Mononuclear cell (primary cell): ENCODE results near the gene ILDR2. TPM values are rescaled to one million over a fixed set of nuclear protein-coding genes. Genes with fewer than 3 reads are reported as not detected.
"Not testable (repeated sequence)": the region's sequence is repeated elsewhere in the genome, so short reads cannot be mapped to it uniquely, and the experiment has no call there.

Experiments used
- H3K27me3 ChIP-seq: 2 replicates; pipeline ENCODE4 v1.6.0; 2011; ENCODE audit warnings: low read length, control low read depth; ENCODE audit not compliant: insufficient read depth
- H3K4me1 ChIP-seq: 2 replicates; pipeline ENCODE4 v1.5.1; 2011; ENCODE audit warnings: mild to moderate bottlenecking, low read length, control low read depth; ENCODE audit not compliant: insufficient read depth
- H3K4me3 ChIP-seq: 2 replicates; pipeline ENCODE4 v1.5.1; 2011; ENCODE audit warnings: mild to moderate bottlenecking, low read length, moderate library complexity
- H3K9me3 ChIP-seq: 2 replicates; pipeline ENCODE4 v1.5.1; 2011; ENCODE audit warnings: low read depth, mild to moderate bottlenecking, control low read depth, low read length
- total RNA-seq: library from RNA; depleted of rRNA; stranded (reverse); fragments of >200 nt; gene quantifications from one replicate; pipeline ENCODE4 v1.2.3, GENCODE V29; 2012

Gene ILDR2
- total RNA-seq, 1 donor: 1.5 TPM

DNA sequence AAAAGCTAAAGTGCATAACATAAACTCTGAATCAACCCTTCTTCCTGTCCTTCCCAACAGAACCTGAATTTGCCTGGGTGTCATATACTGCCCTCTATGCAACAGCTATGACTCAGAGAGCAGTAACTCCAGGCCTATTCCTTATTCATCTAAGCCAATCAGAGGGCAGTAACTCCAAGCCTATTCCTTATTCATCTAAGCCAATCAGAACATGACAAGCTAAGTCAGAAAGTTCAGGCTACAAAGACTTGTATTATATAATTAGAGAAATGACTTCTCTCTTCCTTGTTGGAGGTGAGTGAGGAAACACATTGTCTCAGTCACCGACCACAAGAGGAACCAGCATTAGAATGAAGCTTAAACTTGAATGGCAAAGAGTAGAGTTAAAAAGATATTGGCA lies 73.1 kb downstream of the ILDR2 start:
- Histone ChIP-seq H3K27me3 (no peaks in the 10 kb centered on the region), H3K4me1 (peaks cover 21% of the 10 kb centered on the region), H3K4me3 (no peak overlapping the region), H3K9me3 (peaks cover 7% of the 10 kb centered on the region)

DNA sequence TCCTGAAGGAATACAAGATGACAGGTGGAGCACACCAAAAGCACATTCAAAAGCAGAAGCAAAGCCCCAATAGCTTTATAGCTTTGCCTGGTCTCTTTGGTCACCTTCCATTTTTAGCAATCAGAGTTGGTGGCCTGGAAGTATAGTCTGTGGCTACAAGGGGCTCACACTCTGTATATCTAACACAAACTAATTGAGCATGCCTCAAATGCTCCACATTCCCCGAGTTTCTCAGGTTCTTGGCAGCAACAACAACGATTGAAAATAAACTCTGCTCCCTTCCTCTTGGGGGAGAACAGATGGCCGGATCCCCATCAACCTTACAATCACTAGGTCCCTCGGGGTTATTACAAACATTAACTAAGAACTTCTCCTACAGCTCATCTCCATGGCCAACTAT lies 74.4 kb downstream of the ILDR2 start:
- Histone ChIP-seq H3K27me3 (no peaks in the 10 kb centered on the region), H3K4me3 (no peak overlapping the region), H3K9me3 (peaks cover 11% of the 10 kb centered on the region), H3K4me1 (peaks cover 21% of the 10 kb centered on the region)

DNA sequence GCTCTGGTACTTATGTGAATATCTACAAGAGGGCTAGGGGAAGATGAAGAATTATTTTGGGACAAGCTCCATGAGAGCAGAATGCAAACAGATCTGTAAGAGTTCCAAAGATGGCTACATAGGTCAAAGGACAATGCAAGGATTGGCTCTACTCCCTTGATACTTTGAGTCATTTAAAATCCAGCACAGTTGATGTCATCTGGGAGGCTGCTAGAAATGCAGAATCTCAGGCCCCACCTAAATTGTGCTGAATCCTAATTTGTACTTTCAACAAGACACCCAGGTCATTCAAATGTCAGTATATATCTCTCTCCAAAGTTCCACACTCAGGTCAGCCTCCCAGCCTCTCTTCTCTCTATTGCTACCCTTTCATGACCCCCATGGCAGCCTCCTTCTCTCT lies 75.6 kb downstream of the ILDR2 start:
- Histone ChIP-seq H3K4me3 (no peak overlapping the region), H3K9me3 (peaks cover 11% of the 10 kb centered on the region), H3K4me1 (peaks cover 21% of the 10 kb centered on the region), H3K27me3 (no peaks in the 10 kb centered on the region)

DNA sequence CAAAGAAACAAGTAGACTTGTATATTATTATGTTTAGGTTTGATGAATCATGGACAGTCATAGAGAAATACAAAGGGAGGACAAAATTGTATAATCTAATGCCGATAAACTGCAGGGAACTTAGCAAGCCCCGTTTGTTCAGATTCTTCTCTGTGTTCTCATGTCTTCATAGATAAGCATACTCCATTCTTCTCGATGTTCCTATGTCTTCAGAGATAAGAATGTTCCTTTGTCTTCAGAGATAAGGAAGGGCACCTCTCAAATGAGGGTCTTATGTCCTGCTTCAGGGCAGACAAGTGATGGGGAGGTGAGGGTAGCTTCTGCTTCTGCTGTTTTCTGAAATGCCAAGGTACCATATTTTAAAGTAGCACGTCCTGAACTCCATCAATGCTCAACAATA lies 79.6 kb downstream of the ILDR2 start:
- H3K27me3 ChIP-seq: peaks cover 5% of the 10 kb centered on the region
- H3K4me1 ChIP-seq: no peaks in the 10 kb centered on the region
- H3K9me3 ChIP-seq: peaks cover 11% of the 10 kb centered on the region
- H3K4me3 ChIP-seq: no peak overlapping the region

DNA sequence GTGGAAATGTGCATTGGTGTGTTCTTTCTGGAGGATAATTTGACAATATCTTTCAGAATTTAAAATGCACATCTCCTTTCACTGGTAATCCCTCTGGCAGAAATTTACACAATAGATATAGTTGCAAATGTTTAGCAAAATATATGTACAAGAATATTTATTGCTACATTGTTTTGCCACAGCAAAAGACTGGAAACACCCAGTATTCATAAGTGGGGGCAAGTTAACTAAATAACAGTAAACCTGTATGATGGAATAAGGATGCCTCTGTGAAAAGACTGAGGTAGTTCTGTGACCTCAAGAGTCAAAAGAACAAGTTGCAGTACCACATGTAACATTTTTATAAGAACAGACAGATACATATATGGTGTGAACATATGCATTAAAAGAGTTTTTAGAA lies 85.6 kb downstream of the ILDR2 start:
- no peak overlapping the region for H3K4me3 ChIP-seq
- H3K9me3 ChIP-seq: no peaks in the 10 kb centered on the region
- H3K4me1 ChIP-seq: peaks cover 3% of the 10 kb centered on the region
- H3K27me3 ChIP-seq: peaks cover 10% of the 10 kb centered on the region

DNA sequence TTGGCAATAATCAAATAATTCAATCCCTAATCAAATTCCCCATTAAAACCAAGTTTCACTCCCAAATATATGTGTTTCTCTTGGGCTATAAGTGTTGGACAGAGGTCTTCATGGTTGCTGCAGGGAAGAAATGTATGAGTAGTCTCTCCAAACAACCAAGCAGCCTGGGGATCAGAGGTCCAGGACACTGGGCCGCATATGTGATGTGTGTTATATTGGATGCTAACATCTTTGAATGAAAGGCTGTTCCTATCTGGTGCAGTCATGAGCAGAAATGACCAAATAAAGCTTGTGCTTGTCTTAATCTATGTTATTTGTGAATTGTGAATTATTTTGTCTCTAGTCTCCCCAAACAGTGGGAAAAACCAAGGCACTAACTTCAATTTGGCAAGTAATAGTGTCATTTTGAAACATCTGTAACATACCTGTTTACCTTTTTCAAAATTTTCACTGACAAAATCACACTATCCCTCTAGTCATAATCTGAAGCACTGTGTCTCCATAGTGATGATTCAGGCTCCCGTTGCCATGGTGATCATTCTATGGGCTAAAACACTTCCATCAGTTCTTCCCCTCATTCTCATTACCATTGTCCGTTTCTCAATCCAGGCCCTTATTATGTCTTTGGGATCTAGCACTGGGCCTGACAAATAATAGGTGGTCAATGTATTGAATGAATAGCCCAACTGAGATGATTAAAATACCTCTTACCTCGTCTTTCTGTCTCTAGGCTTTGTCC lies 86.8 kb downstream of the ILDR2 start:
- H3K4me3 ChIP-seq: no peak overlapping the region
- H3K27me3 ChIP-seq: peaks cover 20% of the 10 kb centered on the region
- no peaks in the 10 kb centered on the region for H3K9me3 ChIP-seq
- H3K4me1 ChIP-seq: peaks cover 12% of the 10 kb centered on the region

DNA sequence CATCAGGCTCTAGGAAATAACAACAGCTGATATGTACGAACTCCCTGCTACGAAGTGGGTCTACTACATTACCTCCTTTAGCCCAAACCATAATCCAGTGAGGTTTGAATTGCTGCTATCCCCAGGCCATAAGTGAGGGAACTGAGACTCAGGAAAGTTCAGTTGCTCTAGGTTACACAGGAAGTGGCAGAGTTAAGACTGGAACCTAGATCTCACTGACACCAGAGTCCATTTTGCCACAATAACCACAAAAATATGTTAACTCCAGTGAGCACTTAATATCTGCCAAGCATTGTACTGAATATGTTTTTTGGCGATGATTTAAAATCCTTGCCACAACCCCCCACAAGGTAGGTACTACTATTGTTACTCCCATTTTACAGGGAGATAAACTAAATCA lies 90.4 kb downstream of the ILDR2 start:
- H3K4me1 ChIP-seq: peaks cover 12% of the 10 kb centered on the region
- H3K27me3 ChIP-seq: peaks cover 25% of the 10 kb centered on the region
- H3K4me3 ChIP-seq: no peak overlapping the region
- H3K9me3 ChIP-seq: no peaks in the 10 kb centered on the region

DNA sequence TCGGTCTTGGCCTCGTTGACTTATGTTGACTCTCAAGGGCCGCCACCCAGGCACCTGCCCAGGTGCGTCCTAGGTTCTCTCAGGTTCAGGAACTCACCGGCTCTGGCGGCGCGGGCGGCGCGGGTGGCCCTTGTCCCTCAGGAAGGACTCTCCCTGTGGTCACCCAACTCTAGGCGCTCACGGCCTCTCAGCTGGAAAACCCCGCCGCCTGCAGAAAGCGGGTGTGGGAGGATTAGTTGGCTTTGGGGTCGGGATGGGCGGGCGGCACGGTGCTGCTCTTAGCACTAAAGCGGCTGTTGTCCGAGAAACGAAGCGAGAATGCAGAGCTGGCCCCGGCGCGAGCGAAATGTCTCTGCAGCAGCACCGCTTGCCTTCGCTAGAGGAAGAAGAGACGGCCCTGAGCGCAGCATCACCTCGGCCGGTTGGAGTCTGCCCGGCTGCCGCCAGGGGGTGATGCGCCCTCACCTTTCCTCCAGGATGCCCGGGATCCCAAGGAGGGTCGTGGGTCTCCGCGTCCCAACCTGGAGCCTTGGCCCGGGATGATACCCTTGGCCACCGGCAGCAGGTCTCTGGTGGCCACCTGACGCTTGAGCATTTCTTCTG lies 91.2 kb downstream of the ILDR2 start:
- H3K4me1 ChIP-seq: peaks cover 12% of the 10 kb centered on the region
- H3K4me3 ChIP-seq: no peak overlapping the region
- H3K27me3 ChIP-seq: peaks cover 25% of the 10 kb centered on the region
- no peaks in the 10 kb centered on the region for H3K9me3 ChIP-seq

DNA sequence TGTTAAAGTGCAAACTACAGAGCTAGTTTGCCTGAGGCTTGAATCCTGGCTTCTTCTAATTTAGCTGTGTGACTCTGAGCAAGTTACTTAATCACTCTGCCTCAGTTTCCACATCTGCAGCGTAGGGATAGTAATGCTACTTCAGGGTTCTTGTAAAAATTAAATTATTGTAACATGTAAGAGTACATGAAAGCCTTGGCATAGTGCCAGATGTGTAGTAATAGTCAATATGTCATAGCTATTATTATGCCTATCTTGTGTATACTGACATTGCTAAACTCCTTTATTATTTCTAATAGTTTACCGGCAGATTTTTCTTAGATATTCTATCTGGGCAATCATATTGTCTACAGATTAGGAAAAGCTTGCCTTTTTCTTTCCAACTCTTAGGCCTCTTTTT lies 92.4 kb downstream of the ILDR2 start:
- peaks cover 25% of the 10 kb centered on the region for H3K27me3 ChIP-seq
- H3K4me3 ChIP-seq: no peak overlapping the region
- H3K4me1 ChIP-seq: peaks cover 12% of the 10 kb centered on the region
- no peaks in the 10 kb centered on the region for H3K9me3 ChIP-seq

DNA sequence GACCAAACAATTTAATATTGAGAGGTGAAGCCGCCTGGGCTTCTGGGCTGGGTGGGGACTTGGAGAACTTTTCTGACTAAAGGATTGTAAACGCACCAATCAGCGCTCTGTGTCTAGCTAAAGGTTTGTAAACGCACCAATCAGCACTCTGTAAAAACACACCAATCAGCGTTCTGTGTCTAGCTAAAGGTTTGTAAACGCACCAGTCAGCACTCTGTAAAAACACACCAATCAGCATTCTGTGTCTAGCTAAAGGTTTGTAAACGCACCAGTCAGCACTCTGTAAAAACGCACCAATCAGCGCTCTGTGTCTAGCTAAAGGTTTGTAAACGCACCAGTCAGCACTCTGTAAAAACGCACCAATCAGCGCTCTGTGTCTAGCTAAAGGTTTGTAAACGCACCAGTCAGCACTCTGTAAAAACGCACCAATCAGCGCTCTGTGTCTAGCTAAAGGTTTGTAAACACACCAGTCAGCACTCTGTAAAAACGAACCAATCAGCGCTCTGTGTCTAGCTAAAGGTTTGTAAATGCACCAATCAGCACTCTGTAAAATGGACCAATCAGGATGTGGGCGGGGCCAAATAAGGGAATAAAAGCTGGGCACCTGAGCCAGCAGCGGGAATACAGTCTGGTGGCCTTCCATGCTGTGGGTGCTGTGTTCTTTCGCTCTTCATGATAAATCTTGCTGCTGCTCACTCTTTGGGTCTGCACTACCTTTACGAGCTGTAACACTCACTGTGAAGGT lies 97.0 kb downstream of the ILDR2 start:
- H3K9me3 ChIP-seq, H3K27me3 ChIP-seq, H3K4me3 ChIP-seq: not testable (repeated sequence)

DNA sequence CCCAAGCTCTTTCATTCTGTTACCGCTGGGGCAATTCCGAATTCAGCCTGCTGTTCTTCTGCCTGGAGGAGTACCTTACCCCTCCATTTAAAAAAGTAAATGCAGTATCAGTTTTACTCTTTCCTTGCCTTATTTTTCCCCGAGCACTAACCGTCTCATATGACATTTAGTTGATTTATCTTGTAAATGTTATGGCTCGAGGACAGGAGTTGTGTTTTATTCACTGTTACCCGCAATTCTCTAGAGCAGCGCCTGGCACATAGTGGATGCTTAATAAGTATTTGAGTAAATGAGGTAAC lies 98.9 kb downstream of the ILDR2 start:
- peak overlapping the region; percentile 57 for H3K4me3 ChIP-seq
- no peaks in the 10 kb centered on the region for H3K27me3 ChIP-seq
- H3K4me1 ChIP-seq: peaks cover 21% of the 10 kb centered on the region
- no peaks in the 10 kb centered on the region for H3K9me3 ChIP-seq

More for the DNA sequence above, 97.0 kb downstream of the ILDR2 start:
- H3K4me1 ChIP-seq: peaks cover 17% of the 10 kb centered on the region

DNA sequence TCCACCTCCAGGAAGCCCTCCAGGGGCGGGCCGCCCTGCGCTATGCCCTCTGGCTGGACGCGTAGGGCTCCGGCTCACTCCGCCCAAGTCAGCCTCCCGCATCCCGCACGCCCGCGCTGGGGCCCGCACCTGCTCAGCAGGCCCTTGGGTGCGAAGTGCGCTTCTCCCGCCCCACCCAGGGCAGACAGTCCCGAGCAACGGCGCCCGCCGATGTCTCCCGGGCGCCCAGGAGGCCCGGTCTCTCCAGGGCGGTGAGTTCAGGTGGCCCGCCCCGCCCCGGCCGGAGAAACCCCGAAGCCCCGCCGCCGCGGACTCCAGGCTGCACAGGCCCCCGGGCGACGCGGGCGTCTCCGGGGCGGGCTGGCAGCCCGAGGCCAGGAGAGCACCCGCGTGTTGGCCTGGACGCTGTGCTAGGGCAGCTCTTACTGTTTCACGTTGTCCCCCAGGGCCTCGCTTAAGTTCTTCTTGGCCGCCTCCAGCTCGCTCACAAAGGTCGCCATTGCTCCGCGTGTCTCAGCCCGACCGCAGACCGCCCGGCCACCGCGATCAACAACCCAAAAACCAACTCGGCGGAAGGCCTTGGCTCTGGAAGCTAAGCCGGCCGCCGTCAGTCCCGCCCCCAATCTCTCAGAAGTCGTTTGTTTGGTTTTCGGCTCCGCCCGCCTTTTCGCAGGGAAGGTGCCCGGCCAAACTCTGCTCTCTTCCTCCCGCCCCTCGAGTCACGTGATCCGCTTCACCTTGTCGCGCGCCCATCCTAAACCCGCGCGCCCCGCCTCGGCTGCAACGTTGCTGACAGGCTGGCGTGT lies 99.4 kb downstream of the ILDR2 start, which contains the start of gene TADA1:
Gene TADA1 (minus strand): TSS at position 531 of the 806 bp plus-strand sequence. CDS start 31 bp downstream, at position 500.
- Histone ChIP-seq H3K9me3 (no peaks in the 10 kb centered on the region), H3K4me1 (peaks cover 21% of the 10 kb centered on the region), H3K27me3 (no peaks in the 10 kb centered on the region), H3K4me3 (peak within 1 kb of the TSS; percentile 57)

DNA sequence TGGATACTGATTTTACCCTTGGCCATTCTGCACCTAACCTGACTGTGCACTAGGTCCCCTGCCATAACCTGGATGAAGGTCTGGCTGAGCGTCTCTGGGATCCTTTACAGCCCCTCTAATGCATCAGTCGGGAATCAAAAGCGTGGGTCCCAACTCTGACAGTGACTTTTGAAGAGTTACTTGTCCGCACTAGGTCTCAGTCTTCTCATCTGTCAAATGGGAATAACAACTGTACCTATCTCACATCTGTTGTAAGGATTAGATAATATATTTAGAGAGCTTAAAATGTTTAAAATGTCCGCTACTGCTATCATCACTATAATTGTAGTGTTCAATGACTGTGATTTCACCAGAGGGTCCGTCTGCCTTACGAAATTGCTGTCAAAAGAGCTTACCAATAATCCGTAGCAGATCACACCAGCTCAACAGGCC lies 100.0 kb downstream of the ILDR2 start:
- Histone ChIP-seq H3K27me3 (no peaks in the 10 kb centered on the region), H3K9me3 (no peaks in the 10 kb centered on the region), H3K4me3 (peak overlapping the region; percentile 57), H3K4me1 (peaks cover 21% of the 10 kb centered on the region)

DNA sequence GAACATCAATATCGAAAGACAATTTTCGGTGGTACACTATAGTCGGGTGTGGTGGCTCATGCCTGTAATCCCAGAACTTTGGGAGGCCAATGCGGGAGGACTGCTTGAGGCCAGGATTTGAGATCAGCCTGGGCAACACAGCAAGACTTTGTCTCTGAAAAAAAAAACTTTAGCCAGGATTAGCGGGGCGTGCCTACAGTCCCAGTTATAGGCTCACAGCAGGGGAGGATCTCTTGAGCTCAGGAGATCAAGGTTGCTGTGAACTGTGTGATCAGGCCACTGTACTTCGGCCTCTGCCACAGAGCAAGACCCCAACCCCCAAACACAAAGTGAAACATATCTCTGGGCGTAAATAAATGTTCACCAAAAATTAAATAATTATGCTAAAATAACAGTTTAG lies 100.9 kb downstream of the ILDR2 start:
- H3K4me1 ChIP-seq: peaks cover 21% of the 10 kb centered on the region
- H3K4me3 ChIP-seq: no peak overlapping the region
- no peaks in the 10 kb centered on the region for H3K9me3 ChIP-seq
- H3K27me3 ChIP-seq: no peaks in the 10 kb centered on the region

DNA sequence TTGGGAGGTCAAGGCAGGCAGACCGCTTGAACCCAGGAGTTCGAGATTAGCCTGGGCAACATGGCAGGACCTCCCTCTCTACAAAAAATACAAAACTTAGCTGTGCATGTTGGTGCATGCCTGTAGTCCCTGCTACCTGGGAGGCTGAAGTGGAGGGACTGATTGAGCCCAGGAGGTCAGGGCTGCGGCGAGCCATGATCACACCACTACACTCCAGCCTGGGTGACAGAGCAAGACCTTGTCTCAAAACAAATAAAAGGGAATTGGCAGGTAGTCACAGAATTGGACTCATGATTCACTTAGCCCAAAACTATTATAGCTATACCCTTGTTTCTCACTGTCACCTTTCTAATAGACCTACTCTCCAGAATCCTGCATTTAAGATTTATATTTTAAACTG lies 104.8 kb downstream of the ILDR2 start:
- H3K4me3 ChIP-seq: no peak overlapping the region
- peaks cover 16% of the 10 kb centered on the region for H3K4me1 ChIP-seq
- no peaks in the 10 kb centered on the region for H3K27me3 ChIP-seq
- H3K9me3 ChIP-seq: no peaks in the 10 kb centered on the region
